GF-D8 (cell line): ENCODE data around the gene KPNA1.

Source experiments
- DNase-seq: peaks from one replicate; lab custom pipeline; 2025; lab: John Stamatoyannopoulos, UW

The KPNA1 gene

DNA sequence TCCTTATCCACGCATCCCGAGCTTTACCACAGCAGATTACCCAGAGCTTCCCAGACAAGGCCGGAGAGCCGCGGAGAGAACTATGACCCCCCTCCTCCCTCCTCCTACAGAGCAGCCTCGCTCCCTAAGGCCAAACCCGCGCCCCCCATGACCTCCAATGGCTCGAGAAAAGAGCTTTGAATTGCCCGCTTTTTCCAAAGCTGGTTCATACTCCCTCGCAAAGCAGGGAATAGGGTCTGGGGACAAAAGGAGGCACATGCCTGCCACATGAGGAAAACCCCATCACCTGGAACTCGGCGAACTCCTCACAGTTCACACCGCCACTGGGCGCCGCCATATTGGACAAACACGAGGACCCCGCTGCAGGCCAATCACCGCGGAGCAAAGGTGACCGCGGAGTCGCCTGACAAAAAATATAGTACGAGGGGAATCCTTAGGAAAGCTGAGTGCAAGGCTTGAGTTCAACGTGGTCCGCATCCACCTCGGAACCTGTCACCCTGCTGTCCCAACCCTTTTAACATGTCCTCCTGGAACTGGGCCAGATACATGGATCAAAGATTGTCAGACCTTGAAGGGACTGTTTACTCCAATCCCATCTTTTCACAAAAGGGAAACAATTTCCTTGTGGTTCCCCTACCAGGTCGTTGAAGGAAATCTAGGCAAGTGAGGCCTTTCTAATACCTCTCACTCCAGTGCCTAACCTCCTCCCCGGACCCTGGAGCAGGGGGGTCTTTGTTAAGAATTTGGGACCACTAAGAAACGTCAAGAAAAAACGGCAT lies 131.7 kb downstream of the KPNA1 start, which contains the start of gene MIX23:
Gene MIX23, minus strand, starts transcription at position 344 of the 779 bp plus-strand sequence. Its CDS starts 7 bp downstream, at position 337.
- DNase-seq, result peak; percentile 81

DNA sequence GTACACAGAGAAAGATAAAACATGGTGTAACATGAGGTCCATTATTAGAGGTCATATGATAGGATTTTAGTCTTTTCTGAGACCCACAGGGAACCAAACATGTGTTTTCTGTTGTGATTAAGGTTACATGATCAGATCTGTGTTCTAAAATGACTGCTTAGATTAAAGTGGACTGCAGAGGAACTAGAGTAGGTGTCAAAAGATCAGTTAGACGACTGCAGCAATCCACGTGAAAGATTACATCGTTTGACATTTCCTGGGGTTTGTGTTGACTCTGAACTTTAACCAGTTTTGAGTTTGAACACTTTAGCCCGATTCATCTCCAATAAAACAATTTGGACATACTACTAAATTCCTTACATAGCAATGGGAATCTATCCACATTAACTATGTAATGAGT lies 136.8 kb downstream of the KPNA1 start:
- DNase-seq, result no peak

DNA sequence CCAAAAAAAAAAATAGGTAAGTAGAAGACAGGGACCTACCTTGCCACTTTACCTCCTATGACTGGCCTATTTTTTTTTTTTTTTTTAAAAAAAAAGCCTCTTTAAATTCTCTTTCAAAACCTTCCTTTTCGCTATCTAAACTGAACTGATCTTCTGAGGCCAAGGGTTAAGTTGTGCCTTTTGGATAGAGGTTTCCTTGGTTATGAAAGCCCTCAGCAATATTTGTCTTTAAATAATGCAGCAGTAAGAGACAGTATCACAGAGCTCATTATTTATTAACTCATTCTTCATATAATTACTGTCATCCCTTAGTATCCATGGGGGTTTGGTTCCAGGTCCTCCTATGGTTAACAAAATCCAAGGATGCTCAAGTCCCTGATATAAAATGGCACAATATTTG lies 140.7 kb downstream of the KPNA1 start:
- DNase-seq, result no peak
